Activated CD4-positive, alpha-beta T cell treated with anti-CD3 and anti-CD28 coated beads for 4 hours (primary cell): ENCODE data around the gene TRIL.

Experiments used
- DNase-seq, 2 donors: peaks; one replicate each; pipeline ENCODE4 v3.0.0-alpha.2; 2020

The TRIL gene

GRCh38 chr7:28983396-28984190 lies 25.5 kb upstream of the TRIL start:
- no peak for DNase-seq

GRCh38 chr7:28981161-28981465 lies 23.0 kb upstream of the TRIL start:
- DNase-seq = no peak

- DNase-seq = no peak
Observed at GRCh38 chr7:28980451-28981160, 22.5 kb upstream of the TRIL start.

- DNase-seq = no peak
Observed at GRCh38 chr7:28979776-28980175, 21.6 kb upstream of the TRIL start.

GRCh38 chr7:28977881-28978280 lies 19.8 kb upstream of the TRIL start:
- no peak for DNase-seq

- no peak for DNase-seq
Observed at GRCh38 chr7:28976022-28976421, 17.9 kb upstream of the TRIL start.

- no peak for DNase-seq
Observed at GRCh38 chr7:28973591-28973990, 15.5 kb upstream of the TRIL start.

- DNase-seq = no peak
Observed at GRCh38 chr7:28964056-28964455, 5.9 kb upstream of the TRIL start.

GRCh38 chr7:28961972-28962371 lies 3.8 kb upstream of the TRIL start:
- no peak for DNase-seq

GRCh38 chr7:28960071-28960840 lies 2.1 kb upstream of the TRIL start:
- no peak for DNase-seq

GRCh38 chr7:28958980-28959347 lies 834 bp upstream of the TRIL start:
- no peak for DNase-seq

- DNase-seq = no peak
Observed at GRCh38 chr7:28957751-28958234, 337 bp downstream of the TRIL start.

- DNase-seq = no peak
Observed at GRCh38 chr7:28957064-28957750, 923 bp downstream of the TRIL start.

- DNase-seq = no peak
Observed at GRCh38 chr7:28956608-28957063, 1.5 kb downstream of the TRIL start.

- DNase-seq = no peak
Observed at GRCh38 chr7:28955718-28956607, 2.2 kb downstream of the TRIL start.

GRCh38 chr7:28955356-28955717 lies 2.8 kb downstream of the TRIL start:
- DNase-seq = no peak

GRCh38 chr7:28954946-28955345 lies 3.2 kb downstream of the TRIL start:
- no peak for DNase-seq

GRCh38 chr7:28954471-28954870 lies 3.7 kb downstream of the TRIL start:
- no peak for DNase-seq

GRCh38 chr7:28953633-28954032 lies 4.5 kb downstream of the TRIL start:
- DNase-seq = no peak

- DNase-seq = no peak
Observed at GRCh38 chr7:28942168-28942567, 16.0 kb downstream of the TRIL start.

GRCh38 chr7:28941633-28942032 lies 16.5 kb downstream of the TRIL start:
- no peak for DNase-seq

GRCh38 chr7:28940741-28941384 lies 17.3 kb downstream of the TRIL start:
- DNase-seq = no peak
